IPS-18a (cell line): Measurements from ENCODE around the gene PMFBP1.

Experiments used
- H3K27ac ChIP-seq: one replicate; pipeline ENCODE4 v1.5.1; 2013; ENCODE audit warnings: low read length
- H3K27me3 ChIP-seq: one replicate; pipeline ENCODE4 v1.6.1; 2013; ENCODE audit warnings: mild to moderate bottlenecking, low read length; ENCODE audit not compliant: control insufficient read depth, insufficient read depth
- H3K36me3 ChIP-seq: one replicate; pipeline ENCODE4 v1.6.1; 2013; ENCODE audit warnings: low read depth, low read length; ENCODE audit not compliant: control insufficient read depth
- H3K4me1 ChIP-seq: one replicate; pipeline ENCODE4 v1.6.1; 2013; ENCODE audit warnings: low read depth, low read length; ENCODE audit not compliant: control insufficient read depth
- H3K4me3 ChIP-seq: one replicate; pipeline ENCODE4 v1.5.1; 2013; ENCODE audit warnings: low read length
- H3K9ac ChIP-seq: one replicate; pipeline ENCODE4 v1.6.1; 2013; ENCODE audit warnings: mild to moderate bottlenecking, low read length, moderate library complexity
- H3K9me3 ChIP-seq: one replicate; pipeline ENCODE4 v1.6.1; 2013; ENCODE audit warnings: low read depth, low read length; ENCODE audit not compliant: control insufficient read depth

PMFBP1 gene

GRCh38 chr16:72203401-72203800, 31.4 kb upstream of the PMFBP1 start:
- Histone ChIP-seq H3K27me3 (no peaks in the 10 kb centered on the region), H3K36me3 (no peaks in the 10 kb centered on the region), H3K4me1 (no peaks in the 10 kb centered on the region), H3K9me3 (no peaks in the 10 kb centered on the region), H3K9ac (no peak overlapping the region), H3K4me3 (no peak overlapping the region), H3K27ac (no peak overlapping the region)

GRCh38 chr16:72202014-72202413, 30.1 kb upstream of the PMFBP1 start:
- H3K36me3 ChIP-seq, result no peaks in the 10 kb centered on the region
- no peak overlapping the region for H3K27ac ChIP-seq
- H3K9me3 ChIP-seq, result no peaks in the 10 kb centered on the region
- H3K4me3 ChIP-seq, result no peak overlapping the region
- H3K27me3 ChIP-seq, result no peaks in the 10 kb centered on the region
- H3K9ac ChIP-seq, result no peak overlapping the region
- H3K4me1 ChIP-seq, result peaks cover 3% of the 10 kb centered on the region

DNA sequence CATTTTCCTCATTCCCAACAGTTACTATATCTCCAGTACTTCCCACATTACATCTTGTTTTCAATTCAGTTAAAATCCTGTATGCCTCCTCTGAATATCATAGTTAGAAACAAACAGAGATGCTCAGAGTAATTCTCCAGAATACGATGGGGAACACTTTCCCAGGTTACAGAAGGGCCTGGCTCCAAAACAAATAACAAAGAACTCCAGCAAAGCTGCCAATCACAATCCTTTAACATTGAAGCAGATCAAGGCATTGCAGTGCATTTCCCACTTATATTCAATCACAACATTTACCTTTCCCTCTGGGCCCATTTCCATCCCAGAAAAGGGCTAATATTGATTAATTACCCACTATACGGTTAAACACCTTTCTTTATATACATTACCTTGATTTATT, 29.4 kb upstream of the PMFBP1 start:
- H3K36me3 ChIP-seq, result no peaks in the 10 kb centered on the region
- H3K27ac ChIP-seq, result no peak overlapping the region
- H3K4me3 ChIP-seq, result no peak overlapping the region
- H3K4me1 ChIP-seq, result peaks cover 3% of the 10 kb centered on the region
- H3K9ac ChIP-seq, result no peak overlapping the region
- no peaks in the 10 kb centered on the region for H3K27me3 ChIP-seq
- H3K9me3 ChIP-seq, result no peaks in the 10 kb centered on the region

- no peaks in the 10 kb centered on the region for H3K9me3 ChIP-seq
- no peak overlapping the region for H3K27ac ChIP-seq
- no peaks in the 10 kb centered on the region for H3K36me3 ChIP-seq
- peaks cover 3% of the 10 kb centered on the region for H3K4me1 ChIP-seq
- no peak overlapping the region for H3K9ac ChIP-seq
- no peaks in the 10 kb centered on the region for H3K27me3 ChIP-seq
- no peak overlapping the region for H3K4me3 ChIP-seq
Observed at GRCh38 chr16:72199761-72200337, 27.9 kb upstream of the PMFBP1 start.

DNA sequence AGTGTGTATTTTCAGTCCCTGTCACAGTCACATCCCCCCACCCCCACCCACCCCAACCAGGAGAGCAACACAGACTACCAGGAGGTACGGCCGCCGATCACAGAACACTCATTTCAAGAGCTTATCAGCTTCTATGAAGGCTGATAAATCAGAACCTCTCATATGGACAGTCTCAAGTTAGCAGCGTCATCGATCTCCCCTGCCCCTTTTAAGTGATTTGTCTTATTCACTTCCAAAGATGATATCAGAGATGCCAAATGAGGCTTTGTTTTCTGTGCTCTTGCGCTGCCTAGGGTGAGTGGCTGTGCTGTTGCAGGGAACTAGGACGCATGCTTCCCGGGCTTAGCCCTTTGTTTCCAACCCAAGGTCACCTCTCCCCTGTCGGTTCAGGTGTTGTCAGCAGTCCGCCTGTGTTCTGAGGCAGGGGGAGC, 26.8 kb upstream of the PMFBP1 start:
- Histone ChIP-seq H3K4me3 (no peak overlapping the region), H3K36me3 (no peaks in the 10 kb centered on the region), H3K9ac (no peak overlapping the region), H3K9me3 (no peaks in the 10 kb centered on the region), H3K27me3 (no peaks in the 10 kb centered on the region), H3K4me1 (peaks cover 9% of the 10 kb centered on the region), H3K27ac (no peak overlapping the region)

DNA sequence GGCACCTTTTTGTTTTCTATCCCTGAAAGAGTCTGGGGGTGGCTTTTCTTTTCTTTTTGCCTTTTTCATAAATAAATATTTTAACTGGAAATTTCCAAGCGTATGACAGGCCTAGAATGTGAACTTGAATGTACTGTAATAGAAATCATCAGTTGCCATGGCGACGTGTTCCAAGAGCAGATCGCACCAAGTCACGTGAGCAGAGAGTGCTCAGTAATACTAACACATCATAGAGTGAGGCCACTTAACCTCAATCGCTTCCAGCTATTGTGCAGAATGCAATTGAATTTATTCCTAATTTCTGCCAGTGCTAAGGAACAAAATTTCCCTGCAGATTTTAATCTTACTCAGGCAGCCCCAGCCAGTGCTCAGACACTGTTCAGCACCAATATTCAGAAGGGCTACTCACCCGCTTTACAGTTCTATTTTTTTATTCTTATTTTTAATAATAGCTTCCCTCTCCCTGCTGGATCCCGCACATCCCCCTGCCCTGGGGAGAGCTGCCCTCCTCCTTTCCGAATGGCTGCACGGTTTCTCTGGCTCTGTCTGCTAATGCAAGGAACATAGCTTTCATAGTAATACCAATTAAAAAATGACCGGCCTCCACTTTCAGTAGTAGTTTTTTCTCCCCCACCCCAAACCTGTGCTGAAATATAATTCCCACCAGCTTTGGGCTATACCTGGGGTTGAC, 26.2 kb upstream of the PMFBP1 start:
- no peaks in the 10 kb centered on the region for H3K27me3 ChIP-seq
- H3K9me3 ChIP-seq, result no peaks in the 10 kb centered on the region
- no peak overlapping the region for H3K4me3 ChIP-seq
- no peak overlapping the region for H3K9ac ChIP-seq
- H3K4me1 ChIP-seq, result peaks cover 9% of the 10 kb centered on the region
- no peaks in the 10 kb centered on the region for H3K36me3 ChIP-seq
- no peak overlapping the region for H3K27ac ChIP-seq

DNA sequence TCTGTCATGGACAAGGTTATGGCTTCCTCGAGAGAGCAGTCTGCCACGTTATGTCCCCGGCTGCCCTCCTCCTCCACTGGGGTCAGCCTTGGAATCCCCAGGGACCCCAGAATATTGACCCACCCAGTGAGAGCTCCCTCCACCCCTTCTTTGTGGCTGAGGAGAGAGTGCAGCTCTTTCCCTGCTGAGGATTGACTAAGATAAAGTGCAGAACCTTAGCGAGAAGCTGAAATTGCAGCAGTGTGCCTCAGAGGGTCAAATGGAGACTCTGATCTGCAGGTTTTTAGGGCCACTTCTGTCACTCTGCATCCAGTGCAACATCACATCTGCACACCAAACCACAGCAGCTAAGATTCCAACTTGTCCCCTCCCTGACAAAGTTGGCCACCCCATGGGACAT, 25.6 kb upstream of the PMFBP1 start:
- H3K27me3 ChIP-seq, result no peaks in the 10 kb centered on the region
- no peak overlapping the region for H3K9ac ChIP-seq
- peaks cover 9% of the 10 kb centered on the region for H3K4me1 ChIP-seq
- no peaks in the 10 kb centered on the region for H3K36me3 ChIP-seq
- no peaks in the 10 kb centered on the region for H3K9me3 ChIP-seq
- H3K27ac ChIP-seq, result no peak overlapping the region
- H3K4me3 ChIP-seq, result no peak overlapping the region

DNA sequence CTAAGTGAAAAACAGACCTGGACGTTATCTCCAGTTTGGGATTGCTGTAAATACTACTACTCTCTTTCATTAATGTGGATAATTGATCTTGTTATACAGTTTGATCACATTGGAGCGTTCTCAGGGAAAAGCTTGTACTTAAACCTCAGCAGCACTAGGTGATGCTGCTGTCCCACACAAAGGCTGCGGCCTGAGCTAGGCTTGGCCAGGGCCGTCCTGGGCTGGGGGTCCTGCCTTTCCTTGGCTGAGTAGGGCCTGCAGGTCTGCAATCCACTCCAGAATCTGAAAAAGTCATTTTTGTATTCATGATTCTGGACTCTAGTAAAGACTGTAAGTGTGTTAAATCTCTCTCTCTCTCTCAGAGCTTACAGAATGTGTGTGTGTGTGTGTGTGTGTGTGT, 23.7 kb upstream of the PMFBP1 start:
- H3K27ac ChIP-seq, result no peak overlapping the region
- peaks cover 9% of the 10 kb centered on the region for H3K4me1 ChIP-seq
- H3K9me3 ChIP-seq, result no peaks in the 10 kb centered on the region
- no peak overlapping the region for H3K4me3 ChIP-seq
- no peak overlapping the region for H3K9ac ChIP-seq
- no peaks in the 10 kb centered on the region for H3K27me3 ChIP-seq
- no peaks in the 10 kb centered on the region for H3K36me3 ChIP-seq

DNA sequence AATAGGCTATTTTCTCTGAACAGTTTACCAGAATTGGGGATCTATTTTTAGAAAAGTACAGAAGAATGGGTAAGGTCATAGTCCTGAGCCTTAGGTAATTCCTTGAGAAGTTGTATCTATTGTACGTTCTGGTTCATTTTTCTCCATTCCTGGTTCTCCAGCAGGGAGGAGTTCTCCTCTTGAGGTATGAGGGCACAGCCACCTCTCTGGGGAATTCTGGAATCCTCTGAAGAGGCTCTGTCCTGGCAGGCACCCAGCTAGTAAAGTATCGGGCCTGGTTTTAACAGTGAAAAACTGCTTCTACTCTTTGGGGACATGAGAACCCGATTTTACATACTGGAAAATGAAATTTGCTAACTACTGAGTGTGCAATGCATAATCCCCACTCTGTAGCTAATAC, 19.6 kb upstream of the PMFBP1 start:
- H3K4me3 ChIP-seq, result no peak overlapping the region
- no peak overlapping the region for H3K27ac ChIP-seq
- H3K9ac ChIP-seq, result no peak overlapping the region
- no peaks in the 10 kb centered on the region for H3K36me3 ChIP-seq
- H3K4me1 ChIP-seq, result peaks cover 6% of the 10 kb centered on the region
- no peaks in the 10 kb centered on the region for H3K9me3 ChIP-seq
- H3K27me3 ChIP-seq, result no peaks in the 10 kb centered on the region

GRCh38 chr16:72189865-72190371, 18.0 kb upstream of the PMFBP1 start:
- Histone ChIP-seq H3K9ac (no peak overlapping the region), H3K4me3 (no peak overlapping the region), H3K27me3 (no peaks in the 10 kb centered on the region), H3K36me3 (no peaks in the 10 kb centered on the region), H3K27ac (no peak overlapping the region), H3K4me1 (peaks cover 6% of the 10 kb centered on the region), H3K9me3 (no peaks in the 10 kb centered on the region)

- Histone ChIP-seq H3K4me1 (no peaks in the 10 kb centered on the region), H3K4me3 (no peak overlapping the region), H3K9me3 (no peaks in the 10 kb centered on the region), H3K36me3 (no peaks in the 10 kb centered on the region), H3K27ac (no peak overlapping the region), H3K27me3 (no peaks in the 10 kb centered on the region), H3K9ac (no peak overlapping the region)
Observed at GRCh38 chr16:72188541-72188940, 16.6 kb upstream of the PMFBP1 start.

DNA sequence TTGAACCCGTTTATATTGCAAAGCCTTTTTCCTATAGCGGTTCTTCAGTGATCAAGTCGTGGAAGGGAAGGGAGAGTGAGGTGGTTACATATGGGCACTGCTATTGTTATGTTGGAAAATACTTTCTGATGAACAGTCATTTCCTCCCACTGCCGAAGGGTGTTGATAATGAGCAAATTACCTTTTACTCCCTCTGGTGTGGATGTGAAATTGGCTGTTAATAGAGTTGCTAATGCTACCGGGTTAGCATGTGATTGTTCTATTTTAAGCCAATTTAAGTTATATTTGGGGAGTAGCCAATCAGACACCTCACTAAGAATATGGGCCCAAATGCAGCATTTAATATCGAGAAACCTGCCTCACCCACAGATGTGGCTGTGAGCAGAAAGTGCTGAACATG, 15.6 kb upstream of the PMFBP1 start:
- Histone ChIP-seq H3K9me3 (no peaks in the 10 kb centered on the region), H3K4me1 (no peaks in the 10 kb centered on the region), H3K9ac (no peak overlapping the region), H3K4me3 (no peak overlapping the region), H3K36me3 (no peaks in the 10 kb centered on the region), H3K27me3 (no peaks in the 10 kb centered on the region), H3K27ac (no peak overlapping the region)
